GM21381 (cell line): Measurements from ENCODE around the gene PLA2G1B.

Experiments
- ATAC-seq: cut with Tn5 transposase; IDR thresholded peaks from one replicate; pipeline ENCODE4 v1.9.1; 2021; ENCODE audit warnings: mild to moderate bottlenecking, moderate library complexity; ENCODE audit not compliant: unreplicated experiment

The PLA2G1B gene

GRCh38 chr12:120328228-120328627, 649 bp upstream of the PLA2G1B start:
- ATAC-seq: no peak

- ATAC-seq: no peak
Observed at GRCh38 chr12:120324841-120325417, 2.6 kb downstream of the PLA2G1B start.

GRCh38 chr12:120323772-120324171, 3.8 kb downstream of the PLA2G1B start:
- ATAC-seq: no peak

GRCh38 chr12:120321382-120322202, 6.0 kb downstream of the PLA2G1B start:
- no peak for ATAC-seq

GRCh38 chr12:120317224-120318105, 10.1 kb downstream of the PLA2G1B start:
- ATAC-seq: peak; percentile 99

GRCh38 chr12:120316798-120317223, 10.8 kb downstream of the PLA2G1B start:
- ATAC-seq: no peak

- no peak for ATAC-seq
Observed at GRCh38 chr12:120314220-120314619, 13.4 kb downstream of the PLA2G1B start.

GRCh38 chr12:120301962-120302815, 25.4 kb downstream of the PLA2G1B start, which contains the start of gene SIRT4:
TSS of gene SIRT4 (plus strand) at chr12:120302321. CDS start at chr12:120303562, 1,241 bp downstream.
- peak; percentile 98 for ATAC-seq

- peak; percentile 39 for ATAC-seq
Observed at GRCh38 chr12:120292661-120293531, 34.7 kb downstream of the PLA2G1B start, which contains the start of gene RNU4-1. TSS of gene RNU4-1 (minus strand) at chr12:120293237.

GRCh38 chr12:120292411-120292660, 35.2 kb downstream of the PLA2G1B start:
- ATAC-seq: no peak

- no peak for ATAC-seq
Observed at GRCh38 chr12:120290609-120291305, 36.8 kb downstream of the PLA2G1B start.

- no peak for ATAC-seq
Observed at GRCh38 chr12:120287491-120287890, 40.1 kb downstream of the PLA2G1B start.

GRCh38 chr12:120286768-120287490, 40.6 kb downstream of the PLA2G1B start:
- no peak for ATAC-seq

- ATAC-seq: no peak
Observed at GRCh38 chr12:120284381-120284780, 43.2 kb downstream of the PLA2G1B start.

- no peak for ATAC-seq
Observed at GRCh38 chr12:120283318-120283717, 44.3 kb downstream of the PLA2G1B start.

GRCh38 chr12:120278137-120279069, 49.2 kb downstream of the PLA2G1B start:
- no peak for ATAC-seq

GRCh38 chr12:120276734-120277133, 50.8 kb downstream of the PLA2G1B start:
- no peak for ATAC-seq
